HG02852 (cell line): ENCODE measurements around the gene GRID1.
A peak's percentile ranks its signal among the peaks of the same experiment; 100 is the strongest.

Experiments used
- ATAC-seq: cut with Tn5 transposase; IDR thresholded peaks from one replicate; pipeline ENCODE4 v1.9.1; 2021; ENCODE audit warnings: mild to moderate bottlenecking, moderate library complexity; ENCODE audit not compliant: unreplicated experiment

The GRID1 gene

DNA sequence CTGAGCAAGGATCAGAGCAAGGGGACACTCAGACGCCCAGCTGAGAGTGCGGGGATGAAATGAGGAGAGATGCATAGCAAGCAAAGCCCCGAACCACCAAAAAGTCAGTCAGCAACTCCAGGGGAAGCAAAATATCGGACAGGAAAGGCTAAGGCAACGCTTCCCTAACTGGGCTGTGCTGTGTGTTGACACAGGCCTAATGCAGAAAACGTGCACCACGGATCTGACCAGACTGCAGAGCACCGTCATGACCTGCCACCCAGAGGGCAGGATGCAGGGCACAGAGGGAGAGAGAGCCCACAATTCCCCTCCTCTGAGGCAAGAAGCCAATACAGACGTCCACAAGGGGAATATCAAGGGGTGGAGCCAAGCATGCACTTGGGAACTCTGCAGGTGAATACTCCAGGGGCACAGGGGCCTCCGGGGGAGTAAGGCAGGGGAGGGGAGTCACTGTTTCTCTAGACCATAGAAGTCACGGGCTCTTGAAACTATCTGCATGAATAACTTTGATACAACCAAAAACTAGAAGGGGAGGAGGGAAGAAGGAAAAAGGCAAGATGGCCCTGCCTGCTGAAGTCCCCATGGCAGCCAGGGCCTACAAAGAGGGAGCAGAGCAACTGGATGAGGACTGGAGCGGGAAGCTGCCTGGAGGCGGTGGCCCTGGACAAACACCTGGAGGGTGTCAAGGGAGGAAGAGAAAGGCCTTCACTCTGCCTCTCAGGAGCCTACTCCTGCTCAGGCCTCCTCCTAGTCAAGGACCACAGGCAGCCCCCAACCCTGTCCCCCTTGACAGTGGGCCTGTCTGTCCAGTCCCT is 26.2 kb downstream of the GRID1 start:
- no peak for ATAC-seq

- no peak for ATAC-seq
These were observed 27.2 kb downstream of the GRID1 start for GRCh38 chr10:86339226-86339865.

DNA sequence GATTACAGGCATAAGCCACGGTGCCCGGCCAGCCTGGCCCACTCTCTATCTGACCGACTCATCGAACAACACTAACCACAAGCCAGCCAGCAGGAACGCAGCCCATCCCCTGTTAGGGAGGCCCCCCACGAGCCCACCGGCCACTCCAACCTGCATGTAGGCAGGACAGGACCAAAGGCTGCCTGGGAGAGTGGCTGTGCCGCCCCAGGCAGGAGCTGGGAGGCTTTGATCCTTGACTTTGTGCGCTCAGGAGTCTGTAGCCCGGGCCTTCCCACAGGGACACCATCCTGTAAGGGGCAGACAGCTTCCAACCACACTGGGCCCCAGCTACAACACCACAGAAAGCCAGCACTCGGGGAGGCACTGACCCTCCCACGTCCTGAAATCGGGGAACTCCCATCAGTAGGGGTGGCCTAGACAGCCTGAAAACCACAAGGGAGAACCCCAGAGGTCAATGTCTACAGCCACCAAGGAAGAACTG is 29.4 kb downstream of the GRID1 start:
- ATAC-seq, result peak; percentile 75

DNA sequence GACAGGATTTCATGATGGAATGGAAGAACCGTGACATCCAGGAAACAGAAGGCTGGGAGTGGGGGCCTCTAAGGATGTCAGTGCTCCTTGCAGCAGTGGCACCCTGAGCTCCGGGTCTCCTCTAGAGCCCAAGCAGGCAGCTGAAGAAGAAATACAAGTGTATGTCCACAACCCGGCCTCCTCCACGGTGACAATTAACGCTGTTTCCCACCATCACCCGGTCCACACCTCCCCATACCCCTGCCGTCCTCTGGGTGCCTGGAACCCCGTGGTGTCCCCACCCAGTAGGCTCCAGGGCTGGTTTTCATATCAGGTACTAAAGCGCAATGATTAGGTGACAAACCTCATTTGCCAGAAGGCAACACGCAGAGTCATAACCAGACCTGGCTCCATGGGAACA is 30.3 kb downstream of the GRID1 start:
- ATAC-seq, result no peak

DNA sequence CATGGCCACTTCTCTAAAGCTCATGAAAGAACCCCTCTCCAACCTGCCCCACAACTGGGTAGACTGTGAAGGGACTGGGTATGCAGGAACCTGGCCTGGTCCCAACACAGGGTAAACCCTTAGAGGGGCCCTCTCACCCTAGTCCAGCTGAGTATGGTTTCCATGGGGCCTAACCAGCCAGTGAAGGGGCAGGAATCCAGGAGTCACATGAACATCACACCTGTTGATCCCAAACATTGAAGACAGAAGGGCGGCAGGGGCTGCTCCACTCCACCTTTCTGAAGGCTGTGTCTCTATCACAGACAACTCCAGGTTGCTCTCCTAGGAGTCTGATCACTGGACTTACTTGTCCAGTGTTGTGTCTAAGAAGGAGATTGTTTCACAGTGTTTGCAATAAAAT is 30.8 kb downstream of the GRID1 start:
- ATAC-seq, result no peak

GRCh38 chr10:86335257-86335656 is 31.3 kb downstream of the GRID1 start:
- ATAC-seq, result no peak

GRCh38 chr10:86334488-86335085 is 32.0 kb downstream of the GRID1 start:
- no peak for ATAC-seq

- ATAC-seq, result no peak
These were observed 32.6 kb downstream of the GRID1 start for GRCh38 chr10:86333826-86334487.

DNA sequence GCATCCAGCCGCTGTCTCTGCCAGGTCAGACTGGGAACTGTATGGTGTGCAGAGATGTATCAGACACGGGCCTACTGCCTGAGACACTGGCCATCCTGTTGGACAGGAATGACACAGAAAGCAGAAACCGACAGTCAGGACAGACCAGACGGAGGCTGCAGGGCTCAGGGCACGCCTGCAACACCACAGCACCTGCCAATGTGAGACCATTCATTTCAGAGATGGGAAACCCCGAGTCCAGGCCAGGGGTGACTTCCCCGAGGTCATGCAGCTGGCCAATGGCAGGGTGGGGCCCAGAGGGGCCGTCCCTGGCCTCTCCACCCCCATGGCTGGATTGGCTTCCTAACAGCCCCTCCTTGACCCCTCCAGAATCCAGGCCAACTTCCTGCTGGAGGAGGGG is 34.7 kb downstream of the GRID1 start:
- peak; percentile 71 for ATAC-seq

DNA sequence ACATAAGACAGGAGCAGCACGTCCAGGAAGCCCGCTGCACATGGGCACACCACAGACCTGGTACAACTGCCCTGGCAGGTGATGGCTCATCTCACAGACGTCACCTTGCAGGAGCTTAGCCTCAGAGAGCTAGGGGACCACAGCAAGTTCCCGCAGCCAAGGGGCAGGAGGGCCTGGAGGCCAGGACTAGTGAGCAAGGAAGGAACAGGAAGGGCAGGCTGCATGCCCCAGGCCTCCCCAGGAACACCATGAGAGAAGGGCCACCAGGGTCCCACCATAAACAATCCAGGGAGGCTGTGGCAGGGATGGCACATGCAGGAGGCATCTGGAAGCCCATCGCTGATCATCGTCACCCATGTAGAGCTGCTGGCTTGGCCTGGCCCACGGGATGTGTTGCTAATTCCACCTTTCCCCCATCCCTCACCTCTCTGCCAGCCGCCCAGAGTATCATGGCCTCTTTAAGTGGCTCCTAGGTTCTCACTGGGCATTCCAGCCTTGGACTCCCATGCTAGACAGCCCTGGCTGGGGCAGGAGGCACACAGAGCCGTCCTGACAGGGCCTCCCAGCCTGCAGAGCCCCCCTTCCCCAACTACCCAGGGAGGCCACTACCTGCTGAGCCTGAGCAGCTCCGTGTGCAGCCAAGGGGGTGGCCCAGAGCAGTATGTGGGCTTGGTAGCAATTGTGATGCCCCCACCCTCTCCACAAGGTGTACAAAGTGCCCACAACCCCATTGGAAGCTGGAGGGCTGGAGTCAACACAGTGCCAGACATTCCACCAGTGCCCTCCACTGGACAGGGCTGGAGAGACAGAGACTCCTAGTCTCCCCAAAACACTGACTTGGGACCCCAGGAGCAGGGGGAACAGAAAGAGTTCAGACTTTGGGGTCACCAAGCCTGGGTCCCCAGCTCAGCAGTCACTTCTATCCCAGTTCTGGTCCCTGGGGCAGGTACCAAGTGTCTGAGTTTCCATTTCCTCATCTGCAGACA is 35.5 kb downstream of the GRID1 start:
- no peak for ATAC-seq

GRCh38 chr10:86329896-86330680 is 36.5 kb downstream of the GRID1 start:
- no peak for ATAC-seq

DNA sequence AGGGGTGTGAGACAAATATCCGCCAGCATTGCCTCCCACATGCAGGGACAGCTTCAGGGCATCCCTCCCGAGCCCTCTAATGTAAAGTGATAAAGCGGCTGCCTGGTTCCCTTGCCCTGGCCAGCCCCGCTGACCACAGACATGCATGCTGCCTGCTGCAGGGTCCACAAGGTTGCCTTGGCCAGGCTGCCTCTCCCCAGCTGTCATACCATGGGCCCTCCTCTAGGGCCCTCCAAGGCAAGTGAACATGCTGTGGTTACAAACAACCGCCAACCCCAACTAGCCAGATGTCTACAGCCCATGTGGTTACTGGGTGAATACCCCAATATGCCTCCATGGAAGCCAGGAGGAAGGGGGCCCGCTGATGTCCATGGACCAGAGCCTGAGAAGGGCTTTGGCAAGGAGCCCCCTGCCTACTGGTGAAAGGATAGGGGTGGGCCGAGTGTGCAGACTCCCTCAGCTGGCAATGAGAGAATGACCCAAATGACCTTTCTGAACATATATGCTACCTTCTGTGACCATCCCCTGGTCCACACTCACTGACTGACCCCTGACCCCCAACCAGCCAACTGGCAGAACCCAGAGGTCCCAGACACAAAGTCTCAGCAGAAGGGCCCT is 37.4 kb downstream of the GRID1 start:
- ATAC-seq, result no peak

DNA sequence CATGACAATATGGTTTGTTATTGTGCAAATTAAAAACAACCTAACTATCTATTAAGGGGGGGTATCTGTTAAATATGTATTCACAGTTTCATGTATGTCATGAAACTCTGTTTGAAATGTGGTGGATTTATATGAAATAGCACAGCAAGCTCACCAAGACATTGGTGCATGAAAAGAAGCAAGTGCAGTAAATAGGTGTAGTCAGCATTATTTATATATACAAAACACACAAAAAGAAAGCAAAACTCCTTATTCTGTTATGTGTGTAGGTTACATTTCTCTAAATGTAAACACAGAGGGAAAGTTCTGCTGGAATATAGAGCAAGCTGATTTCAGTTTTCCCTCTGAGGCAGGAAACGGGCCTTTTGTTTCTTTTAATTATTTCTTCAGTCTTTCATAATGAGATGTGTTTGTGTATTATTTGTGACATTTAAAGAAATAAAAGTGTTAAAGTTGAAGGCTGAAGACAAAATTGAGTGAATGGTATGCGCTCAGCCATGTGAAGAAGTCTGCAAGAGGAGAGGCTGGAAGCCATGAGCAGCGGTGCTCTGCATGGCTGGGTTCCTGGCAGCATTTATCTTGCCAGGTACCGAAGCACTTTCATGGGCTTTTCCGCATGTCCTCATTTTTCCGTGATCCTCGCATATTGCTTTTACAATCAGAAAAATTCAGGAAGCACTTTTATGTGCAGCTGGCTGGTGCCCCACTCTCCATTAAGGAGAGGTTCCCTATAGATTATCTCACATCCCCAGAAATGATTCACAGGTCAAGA is 38.5 kb downstream of the GRID1 start:
- ATAC-seq, result no peak

GRCh38 chr10:86325158-86325557 is 41.4 kb downstream of the GRID1 start:
- ATAC-seq, result no peak

- ATAC-seq, result no peak
These were observed 45.0 kb downstream of the GRID1 start for GRCh38 chr10:86321568-86321967.

DNA sequence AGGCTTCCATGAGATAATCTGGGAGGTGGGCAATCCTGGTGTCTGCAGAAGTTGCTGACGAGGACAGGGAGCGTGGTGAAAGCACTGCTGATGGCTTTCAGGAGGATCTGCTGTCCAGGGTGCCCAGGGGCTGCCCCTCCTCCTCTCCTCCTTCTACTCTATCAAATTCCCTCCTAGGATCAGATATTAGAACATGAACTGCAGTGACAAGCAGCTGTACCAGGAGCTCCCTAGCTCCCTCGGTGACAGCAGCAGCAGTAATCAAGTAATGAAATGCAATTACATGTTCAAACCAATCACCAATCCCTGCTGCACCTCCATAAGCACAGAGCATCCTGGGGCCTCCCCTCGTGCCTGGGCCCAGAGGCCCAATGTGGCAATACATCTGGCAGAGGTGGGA is 46.9 kb downstream of the GRID1 start:
- ATAC-seq, result no peak

DNA sequence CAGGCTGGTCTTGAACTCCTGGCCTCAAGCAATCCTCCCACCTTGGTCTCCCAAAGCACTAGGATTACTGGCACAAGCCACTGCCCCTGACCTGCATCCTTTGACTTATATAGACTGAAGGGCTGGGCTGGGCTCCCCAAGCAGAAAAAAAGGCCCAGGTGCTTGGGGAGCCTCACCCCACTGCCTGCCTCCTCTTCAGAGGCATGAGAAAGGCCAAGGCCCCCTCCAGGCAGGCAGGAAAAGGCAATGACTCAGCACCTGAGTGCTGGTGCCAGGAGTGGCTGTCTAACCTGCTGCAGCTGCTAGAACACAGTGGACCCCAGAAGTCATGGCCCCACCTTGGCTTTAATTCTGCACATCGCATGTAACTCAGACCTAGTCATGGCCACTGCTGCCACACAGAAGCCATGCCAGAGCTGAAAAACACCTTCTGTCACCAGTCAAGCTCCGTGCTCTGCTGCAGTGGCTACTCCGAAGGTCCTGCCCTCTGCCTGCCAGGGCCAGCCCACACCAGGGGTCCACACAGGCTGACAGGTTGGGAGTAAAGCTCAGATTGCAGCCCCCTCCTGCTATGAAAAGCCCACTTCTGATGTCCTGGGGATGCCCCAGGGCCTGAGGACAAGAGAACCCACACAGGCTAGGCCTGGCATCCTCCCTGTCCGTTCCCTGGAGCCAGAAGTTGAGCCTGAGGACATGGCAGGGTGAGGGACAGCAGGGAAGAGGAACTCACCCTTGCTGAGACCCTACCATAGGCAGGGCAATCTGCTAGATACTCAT is 48.5 kb downstream of the GRID1 start:
- no peak for ATAC-seq

DNA sequence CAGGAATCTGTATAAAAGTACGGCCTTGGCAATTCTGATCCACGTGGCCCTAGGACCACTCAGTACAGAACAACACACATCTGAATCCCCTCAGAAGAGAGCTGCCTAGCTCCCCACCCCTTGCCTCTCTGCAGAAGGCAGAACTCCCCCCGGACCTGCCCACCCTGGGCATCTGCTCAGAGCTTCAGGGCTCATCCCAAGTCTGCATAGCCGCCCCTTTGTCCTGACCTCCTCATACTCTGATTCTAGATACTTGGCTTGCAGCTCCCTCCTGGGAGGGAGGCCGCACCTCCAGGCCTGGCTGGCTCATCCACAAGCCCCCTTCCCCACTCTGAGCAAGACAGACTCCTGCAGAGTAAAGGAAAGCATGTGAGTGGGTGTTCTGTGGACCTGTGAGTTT is 49.6 kb downstream of the GRID1 start:
- no peak for ATAC-seq
